GM18867 (cell line): ENCODE measurements around the gene RFT1.

Experiments
- ATAC-seq: cut with Tn5 transposase; IDR thresholded peaks from one replicate; pipeline ENCODE4 v1.9.1; 2021; ENCODE audit warnings: mild to moderate bottlenecking, moderate library complexity; ENCODE audit not compliant: unreplicated experiment

Gene RFT1

DNA sequence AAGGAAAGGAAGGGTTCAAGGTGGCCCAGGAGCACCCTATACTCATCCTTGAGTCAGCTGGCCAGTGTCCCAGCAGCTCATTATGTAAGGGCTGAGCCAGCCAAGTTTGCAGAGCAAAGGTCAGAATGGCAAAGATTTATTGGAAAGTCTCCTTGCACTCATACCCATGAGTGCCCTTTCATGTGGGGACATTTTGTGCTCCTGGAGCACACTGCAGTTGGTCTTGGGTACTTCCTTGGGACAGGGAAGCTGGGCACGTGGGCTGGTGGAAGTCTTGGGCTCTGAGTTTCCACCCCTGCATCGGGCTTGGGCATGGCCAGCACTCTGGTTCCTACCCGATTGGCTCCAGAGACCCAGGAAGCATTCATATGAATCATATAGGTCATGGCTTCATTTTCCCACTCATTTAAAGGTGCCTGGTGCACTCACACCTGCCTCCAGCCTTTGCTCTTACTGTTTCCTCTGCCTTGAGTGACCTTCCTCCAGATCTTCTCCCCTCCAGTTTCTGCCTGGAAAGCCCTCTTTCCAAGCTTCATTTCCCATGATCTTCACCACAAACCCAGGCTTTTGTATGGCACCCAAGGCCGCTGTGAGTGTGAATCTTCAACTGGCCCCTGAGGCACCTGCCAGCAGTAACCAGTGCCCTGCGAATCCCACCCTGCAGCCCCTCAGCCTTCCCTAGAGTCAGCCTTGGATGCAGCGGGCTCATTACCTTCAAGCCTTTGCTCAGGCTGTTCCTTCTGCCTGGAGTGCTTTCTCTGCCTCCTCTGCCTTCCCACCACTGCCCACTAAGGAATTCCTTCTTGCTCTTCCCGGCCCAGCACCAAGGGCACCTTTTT lies 20.2 kb upstream of the RFT1 start:
- ATAC-seq: no peak

DNA sequence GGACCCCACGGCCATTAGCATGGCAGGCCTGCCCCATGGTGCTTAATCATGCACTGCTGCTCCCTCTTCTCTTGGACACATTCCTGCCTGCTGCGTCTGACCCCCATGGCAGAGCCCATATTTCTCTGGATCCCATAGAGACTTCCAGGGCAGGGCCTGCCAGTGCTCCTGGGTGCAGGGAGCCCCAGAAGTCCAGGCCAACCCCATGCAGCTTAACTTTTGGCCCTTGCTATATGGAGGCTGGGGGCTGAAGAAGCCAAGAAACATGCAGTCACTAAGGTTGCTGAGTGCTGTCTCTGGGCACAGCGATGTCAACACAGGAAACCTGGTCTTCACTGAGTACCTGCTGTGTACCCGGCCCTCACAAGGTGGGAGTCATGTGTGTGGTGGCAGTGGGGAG lies 19.5 kb upstream of the RFT1 start:
- ATAC-seq: no peak

DNA sequence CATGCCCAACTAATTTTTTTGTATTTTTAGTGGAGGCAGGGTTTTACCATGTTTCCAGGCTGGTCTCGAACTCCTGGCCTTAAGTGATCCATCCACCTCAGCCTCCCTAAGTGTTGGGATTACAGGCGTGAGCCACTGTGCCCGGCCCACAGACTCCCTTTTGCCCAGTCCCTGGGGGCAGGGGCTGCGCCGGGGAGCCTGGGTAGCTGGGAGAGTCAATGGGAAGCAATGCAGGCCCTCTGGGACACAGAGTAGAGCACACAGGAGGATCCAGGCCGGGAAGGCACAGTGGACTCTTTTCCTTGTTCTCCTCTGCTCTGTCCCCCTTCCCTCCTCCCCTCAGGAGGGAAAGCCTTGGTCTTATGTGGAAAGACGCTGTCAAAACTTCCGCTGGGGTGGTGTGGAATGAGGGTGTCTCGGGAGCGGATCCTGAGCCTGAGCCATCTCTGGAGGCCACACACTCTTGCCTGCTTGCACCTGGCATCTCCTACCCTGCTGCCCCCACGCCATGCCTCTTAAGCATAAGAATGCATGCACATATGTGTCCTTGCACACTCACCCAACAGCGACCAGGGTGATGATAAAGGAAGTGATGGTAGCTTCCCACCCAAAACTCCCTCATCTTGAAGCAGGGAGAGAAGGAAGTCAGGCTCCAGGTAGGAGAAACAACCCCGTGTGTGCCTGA lies 18.9 kb upstream of the RFT1 start:
- ATAC-seq: no peak

DNA sequence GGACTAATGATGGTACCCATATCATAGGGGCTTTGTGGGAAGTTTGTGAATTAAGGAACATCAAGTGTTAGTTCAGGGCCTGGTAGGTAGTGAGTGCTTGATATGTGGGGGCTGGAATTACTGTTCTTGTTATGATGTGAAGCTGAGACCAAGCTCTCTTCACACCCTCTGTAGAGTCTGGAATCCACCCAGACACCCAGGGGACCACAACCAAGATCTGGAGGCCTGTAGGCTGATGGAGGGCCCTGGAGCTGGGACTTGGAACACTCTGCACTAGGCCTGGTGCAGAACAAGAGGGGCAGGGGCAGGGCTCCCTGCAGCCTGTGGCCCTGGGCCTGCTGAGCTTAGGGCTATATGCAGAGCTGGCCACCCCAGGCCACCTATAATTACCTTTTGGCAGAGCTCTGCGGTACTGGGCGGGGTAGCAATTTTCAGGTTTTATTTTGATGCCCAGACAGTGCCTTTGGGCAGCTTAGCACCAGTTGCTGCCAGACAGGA lies 17.7 kb upstream of the RFT1 start:
- ATAC-seq: peak; percentile 33

DNA sequence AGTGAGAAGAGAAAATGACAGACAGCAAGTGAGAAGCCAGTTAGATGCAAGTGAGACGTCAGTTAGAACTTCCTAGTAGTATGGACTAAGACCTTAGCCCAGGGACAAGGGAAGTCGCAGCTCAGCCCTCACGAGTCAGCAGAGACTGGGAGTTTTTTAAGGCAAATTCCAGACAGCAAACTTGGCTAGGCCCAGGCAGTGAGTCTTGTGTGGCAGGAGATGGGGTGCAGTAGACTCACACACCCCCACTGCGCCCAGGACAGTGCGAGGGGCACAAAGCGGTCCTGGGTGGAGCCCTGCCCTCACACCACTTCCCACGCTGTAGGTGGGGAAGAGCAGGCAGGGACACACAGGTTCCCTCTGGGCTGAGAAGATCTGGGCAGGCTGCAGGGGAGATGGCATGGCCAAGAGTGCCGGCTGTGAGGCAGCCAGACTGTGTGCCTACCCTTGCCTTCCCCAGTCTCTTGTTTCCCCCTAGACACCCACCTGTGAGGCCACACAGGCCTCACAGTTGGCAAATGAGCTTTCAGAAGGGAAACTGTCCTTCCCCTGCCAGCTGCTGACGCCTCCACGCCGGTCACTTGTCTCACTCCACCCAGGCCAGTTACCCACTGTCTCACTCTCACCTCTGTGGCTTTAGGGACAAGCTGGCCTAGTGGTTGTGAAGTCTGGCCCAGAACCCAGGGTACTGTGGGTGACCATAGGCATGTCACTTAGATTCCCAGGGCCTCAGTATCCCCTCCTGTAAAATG lies 17.1 kb upstream of the RFT1 start:
- ATAC-seq: peak; percentile 52

DNA sequence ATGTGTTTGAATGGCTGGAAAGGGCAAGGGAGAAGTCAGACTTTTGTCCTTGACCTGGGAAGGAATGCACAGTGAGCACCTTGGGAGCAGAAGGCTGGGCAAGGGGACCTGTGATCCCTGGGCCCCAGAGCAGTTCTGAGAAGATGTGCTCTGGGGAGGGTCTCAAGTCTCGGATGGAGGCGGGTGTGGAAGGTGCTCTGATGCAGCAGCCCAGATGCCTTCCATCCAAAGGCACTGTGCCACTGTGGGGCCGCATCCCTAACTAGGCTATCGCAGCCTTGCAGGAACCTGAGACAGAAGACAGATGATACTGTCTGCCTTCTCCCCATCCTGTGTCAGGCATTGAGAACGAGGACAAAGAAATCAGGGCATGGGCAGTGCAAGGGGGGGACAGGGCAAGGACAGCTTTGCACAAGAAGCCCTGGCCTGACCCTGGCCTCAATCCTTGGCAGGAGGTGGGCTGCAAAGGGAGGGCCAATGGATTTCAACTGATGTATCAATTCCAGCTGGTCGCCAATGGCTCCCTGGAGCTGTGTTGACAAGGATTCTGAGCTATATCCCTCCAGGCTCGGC lies 16.2 kb upstream of the RFT1 start:
- no peak for ATAC-seq

DNA sequence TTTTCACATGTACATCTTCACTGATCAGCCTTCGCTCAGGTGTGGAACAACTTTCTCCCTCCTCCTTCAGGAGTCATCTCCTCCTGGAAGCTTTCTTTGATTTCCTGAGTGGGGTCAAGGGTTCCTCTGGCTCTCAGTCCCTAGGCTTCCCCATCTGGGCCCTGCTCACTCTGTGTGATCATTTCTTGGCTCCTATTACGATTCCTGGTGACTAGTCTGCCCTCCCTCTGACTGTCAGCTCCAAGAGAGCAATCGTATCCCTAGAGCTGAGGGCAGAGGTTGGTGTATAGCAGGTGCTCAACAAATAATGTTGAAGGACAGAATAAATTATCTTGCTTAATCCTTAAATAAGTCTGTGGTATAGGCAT lies 15.5 kb upstream of the RFT1 start:
- no peak for ATAC-seq

DNA sequence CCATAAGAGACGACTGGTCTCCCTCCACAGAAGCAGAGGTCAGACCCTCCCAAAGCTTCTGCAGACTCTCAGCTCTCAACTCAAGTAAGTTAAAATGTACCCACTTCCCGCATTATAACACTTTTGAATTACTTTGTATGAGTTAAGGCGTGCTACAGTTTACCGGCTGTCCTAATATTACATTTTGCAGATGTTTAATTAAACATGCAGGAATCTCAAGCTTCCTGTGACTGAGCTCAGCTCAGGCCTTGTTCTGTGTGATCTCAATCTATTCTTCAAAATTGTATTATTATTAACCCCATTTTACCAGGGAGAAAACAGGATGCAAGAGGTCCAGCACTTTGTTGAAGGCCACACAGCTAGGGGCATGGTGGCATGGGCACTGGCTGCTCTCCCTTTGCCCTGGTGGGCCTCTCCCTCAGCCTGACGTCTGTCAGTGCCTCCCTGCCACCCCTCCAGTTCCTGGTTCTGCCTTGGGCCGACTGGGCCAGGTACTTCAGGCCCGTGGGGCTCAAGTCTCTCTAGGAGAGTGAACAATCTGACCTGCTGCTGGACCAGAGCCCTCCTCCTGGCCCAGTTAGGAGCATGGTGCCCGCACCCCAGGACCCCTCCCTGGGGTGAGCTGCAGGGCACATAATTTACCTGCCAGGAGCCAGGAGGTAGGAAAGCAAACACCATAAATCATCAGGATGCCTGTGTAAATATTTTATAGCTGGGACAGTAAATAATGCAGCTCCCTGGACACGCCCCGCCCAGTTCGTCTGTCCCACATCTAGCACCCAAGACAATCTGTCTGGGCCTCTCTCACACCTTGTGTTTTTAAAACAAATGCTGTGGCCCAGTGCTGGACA lies 14.9 kb upstream of the RFT1 start:
- no peak for ATAC-seq

DNA sequence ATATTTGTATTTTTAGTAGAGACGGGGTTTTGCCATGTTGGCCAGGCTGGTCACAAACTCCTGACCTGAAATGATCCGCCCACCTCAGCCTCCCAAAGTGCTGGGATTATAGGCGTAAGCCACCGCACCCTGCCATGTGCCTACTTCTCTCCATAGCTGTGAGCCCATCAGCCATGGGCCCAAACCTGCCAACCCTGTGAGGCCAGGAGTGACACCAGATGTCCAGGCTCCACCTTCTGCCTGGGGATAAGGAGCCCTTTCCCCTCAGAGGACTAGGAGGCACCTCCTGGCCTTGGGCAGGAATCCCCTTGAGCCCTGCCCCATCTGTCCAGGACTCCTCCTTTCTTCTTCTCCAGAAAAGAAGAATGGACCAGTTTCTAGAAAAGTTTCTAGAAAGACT lies 14.2 kb upstream of the RFT1 start:
- ATAC-seq: no peak

DNA sequence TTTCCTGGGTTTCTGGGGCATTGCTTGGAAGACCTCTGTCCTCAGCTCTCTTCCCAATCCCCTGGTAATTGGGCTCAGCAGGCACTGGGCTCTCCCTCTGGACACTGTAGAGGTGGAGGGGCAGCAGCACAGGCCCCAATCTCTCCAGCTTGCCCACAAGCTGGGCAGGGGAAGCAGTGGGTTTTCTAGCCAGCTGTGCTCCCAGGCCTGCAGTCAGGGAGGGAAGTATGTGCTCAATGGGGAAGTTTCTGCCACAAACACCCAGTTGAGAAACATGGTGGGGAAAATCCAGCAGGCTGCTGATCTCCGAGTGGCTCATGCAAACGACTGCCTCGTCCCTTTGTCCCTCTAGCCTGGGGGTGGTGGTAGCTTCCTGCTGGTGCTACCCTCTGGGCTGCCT lies 12.8 kb upstream of the RFT1 start:
- ATAC-seq: no peak

DNA sequence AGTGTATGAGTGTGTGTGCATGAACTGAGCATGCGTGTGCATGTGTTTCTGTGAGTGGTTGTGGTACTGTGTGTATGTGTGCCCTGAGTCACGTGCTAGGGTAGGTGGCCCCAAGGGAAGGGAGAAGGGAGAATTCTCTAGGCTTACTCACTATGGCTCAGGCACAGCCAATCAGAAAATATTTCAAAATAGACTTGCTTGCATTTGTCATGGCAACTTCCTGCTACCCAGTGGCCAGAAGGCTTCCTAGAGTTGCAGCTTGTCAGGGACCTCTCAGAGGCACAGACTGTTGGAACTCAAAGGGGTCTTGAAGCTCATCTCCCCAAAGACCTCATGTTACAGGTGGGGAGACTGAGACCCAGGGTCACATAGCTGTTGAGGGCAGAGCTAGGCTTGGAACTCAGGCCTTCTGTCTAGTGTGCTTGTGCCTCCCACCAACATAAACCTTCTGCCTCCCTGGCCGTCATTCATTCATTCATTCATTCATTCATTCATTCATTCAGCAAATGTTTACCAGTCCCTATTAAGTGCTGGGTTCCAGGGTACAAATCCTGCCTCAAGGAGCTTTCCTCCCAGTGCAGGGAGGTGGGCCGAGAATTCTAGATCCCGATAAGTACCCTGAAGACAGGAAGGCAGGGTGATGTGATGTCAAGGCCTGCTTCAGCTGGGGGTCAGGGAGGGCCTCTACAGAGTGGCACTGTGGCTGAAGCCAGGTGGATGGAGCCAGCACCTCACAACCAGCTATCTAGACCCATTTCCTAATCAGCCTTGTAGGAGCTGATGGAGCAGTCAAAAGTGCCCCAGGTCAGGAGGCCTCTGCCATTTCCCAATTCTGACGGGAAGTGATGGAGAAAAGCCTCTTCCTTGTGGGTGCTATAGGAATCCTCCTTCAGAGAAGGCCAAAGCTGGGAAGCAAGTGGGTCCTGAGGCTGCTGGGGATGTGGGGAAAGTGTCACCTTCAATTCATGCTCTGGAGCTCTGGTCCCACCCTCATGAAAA lies 10.9 kb upstream of the RFT1 start:
- ATAC-seq: no peak

DNA sequence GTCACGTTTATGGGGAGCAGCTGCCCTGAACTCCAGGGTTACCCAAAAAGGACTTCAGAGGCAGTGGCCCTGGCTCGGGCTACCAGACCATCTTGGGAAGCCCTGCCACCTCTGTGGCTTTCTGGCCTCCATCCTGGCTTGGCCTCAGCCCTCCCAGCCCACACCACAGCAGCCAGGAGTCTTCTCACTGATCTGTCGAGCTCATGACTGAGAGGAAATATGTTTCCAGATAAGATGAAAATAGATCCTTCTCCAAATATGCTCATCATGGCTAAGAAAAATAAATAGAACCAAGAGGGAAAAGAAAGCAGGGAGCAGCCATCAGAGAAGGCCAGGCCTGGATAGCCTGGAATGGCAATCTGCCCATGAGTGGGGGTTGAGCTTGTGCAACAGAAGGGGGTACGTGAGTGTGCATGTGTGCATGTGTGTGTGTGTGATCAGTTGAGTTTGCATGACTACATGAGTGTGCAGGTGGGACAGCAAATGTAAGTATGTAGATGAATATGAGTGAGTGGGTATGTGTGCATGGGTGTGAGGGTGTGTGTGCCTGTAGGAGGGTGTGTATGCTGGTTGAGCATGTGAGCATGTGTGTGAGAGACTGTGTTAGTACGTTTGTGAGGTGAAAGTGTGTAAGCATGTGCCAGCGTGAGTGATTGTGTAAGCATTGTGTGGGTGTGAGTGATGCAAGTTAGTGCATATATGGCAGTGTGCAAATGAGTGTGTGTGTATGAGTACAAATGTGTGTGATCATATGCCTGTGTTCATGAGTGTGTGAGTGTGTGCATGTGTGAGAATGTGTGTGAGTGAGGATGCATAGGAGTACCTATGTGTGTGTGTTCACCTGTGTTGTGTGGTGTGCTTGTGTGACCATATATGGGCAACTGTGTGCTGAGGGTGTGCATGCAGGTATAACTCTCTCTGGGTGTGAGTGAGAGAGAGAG lies 9.9 kb upstream of the RFT1 start:
- no peak for ATAC-seq

DNA sequence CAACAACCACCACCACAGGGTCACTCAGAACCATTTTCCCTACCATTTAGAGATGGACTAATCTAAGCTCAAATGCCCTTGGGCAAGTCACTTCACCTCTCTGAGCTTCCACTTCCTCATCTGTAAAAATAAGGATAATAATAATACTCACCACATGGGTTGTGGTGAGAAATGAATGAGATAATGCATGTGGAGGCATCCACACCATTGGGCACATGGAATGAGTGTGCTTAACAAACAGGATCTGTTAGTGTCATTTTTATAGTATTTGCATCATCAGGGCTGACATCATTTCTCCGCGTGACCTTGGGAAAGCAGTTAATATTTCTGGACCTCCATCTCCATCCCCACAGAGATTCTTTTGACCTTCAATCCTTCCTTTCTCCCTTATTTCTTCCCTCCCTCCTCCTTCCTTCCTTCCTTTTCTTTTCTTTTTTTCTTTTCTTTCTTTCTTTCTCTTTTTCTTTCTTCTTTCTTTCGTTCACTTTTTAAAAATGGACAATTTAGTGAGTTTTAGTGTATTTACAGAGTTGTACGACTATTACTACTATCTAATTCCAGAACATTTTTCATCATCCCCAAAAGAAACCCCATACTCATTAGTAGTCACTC lies 7.7 kb upstream of the RFT1 start:
- no peak for ATAC-seq

DNA sequence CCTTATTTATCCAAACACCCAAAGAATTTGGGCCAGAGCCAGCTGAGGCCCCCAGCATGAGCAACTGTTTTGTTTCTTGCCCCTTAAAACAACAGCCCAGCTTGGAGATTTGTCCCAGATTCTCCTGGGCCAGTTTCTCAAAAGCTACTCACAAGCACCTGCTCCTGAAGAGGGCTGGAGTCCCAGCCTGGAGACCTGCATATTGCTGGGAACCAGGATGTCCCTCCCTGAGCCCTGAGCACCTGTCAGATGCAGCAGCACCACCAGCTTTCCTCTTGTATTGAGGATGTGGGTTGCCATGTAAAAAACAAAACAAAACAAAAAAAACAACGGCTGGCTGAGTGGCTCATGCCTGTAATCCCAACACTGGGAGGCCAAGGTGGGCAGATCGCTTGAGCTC lies 7.0 kb upstream of the RFT1 start:
- ATAC-seq: no peak

DNA sequence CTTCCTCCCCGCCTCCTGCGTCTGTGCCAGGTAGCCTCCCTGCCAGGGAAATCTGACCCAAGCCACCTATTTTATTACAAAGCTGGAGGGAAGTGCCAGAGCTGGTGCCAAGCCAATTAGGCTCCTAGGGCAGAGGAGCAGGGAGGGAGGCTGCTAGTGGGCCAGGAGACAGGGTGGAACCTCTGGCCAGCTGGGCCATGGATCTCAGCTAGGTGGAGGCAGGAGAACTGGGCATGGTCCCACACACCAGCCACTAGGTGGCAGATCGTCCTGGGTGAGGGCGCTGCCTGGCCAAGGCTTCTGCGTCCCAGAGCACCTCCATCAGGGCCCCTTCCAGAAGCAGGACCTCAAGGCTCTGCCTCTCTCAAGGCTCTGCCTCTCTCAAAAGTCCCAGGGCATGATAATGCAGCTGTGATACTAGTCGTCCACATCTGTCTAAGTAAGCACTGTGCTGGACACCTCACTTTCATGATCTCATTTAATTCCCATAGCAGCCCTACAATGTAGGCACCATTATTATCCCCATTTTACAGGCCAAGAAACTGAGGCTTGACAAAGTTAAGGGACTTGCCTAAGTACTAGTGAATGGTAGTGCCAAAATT lies 4.5 kb upstream of the RFT1 start:
- ATAC-seq: peak; percentile 65

DNA sequence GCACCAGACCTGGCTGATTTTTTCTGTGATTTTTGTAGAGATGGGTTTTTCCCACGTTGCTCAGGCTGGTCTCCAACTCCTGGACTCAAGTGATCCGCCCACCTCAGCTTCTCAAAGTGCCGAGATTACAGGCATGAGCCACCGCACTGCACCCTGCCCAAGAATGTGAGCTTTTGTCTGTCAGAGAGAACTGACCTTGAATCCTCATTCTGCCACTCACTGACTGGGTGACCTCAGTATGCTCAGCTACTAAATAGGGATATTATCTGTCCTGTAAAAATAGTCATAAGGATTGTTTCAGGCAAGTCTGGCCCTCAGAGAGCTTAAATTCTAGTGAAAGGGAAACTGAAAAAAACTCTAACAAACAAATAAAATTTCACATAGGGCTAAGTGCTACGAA lies 2.1 kb upstream of the RFT1 start:
- ATAC-seq: no peak

DNA sequence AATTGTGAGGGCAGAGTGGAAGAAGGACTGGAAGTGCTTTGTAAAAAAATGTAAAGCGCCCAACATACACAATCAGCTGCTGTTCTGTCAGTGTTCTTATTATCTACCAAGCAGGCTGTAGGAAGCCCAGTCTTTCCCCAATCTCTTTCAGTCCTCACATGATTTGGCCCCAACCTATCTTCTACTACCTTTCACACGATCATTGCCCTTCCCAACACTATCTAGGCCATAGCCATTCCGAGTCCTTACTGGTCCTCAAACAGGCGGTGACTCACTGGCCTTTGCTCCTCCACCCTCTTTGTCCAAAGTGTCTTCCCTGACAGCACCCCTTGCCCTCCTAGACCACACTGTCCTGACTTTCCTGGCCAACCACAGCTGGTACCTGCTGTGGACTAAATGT lies 861 bp upstream of the RFT1 start:
- ATAC-seq: no peak
